ENCODE results near the gene SERPINB1. TPM values are rescaled to one million over a fixed set of nuclear protein-coding genes. Genes with fewer than 3 reads are reported as not detected.

SERPINB1 gene
- total and polyA plus RNA-seq, 9 of the 15 experiments (the other 6 are each of a cell fraction or from before 2014, with no cell fraction given): 33.9 to 108 (median 63.8) TPM

DNA sequence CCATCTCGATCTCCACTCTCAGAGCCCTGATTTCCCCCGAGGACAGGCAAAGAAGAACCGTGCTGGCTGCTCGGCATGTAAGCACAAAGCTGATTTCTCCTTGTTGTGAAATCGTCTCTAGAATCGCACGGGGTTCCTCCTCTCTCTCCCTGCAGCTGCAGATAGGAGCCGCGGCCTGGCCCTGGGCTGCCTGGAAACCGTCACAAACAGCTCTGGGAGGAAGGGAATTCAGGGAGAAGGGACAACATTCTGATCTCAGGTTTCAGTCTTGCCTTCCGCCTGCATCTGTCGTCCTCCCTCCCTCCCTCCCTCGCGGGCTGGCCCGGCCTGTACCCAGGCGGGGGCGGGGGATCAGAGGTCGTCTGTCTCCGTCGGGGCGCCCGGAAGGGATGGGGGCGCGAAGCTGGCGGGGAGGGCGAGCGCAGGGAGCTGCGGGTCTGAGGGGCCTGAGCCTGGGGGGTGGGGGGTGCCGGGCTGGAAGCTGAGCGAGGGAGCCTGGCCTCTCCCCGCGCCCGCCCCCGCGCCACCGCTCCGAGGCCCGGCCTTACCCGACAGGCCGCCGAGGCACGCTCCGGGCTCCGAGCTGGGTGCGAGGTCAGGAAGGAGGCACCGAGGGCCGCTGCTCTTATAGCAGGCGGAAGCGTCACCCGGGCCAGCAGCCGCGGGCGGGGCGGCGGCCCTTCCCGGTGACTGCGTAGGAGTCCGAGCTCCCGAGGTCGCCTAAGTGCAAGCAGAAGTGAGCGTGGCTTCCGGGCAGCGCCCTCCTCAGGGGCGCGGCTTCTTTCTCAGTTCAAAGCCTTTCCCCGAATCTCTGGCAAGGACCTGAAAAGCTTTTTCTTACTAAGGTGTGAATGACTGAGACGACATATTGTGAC, at the start of gene SERPINB1 (continued):
- TF ChIP-seq CEBPG (CRISPR knock-in tag; IDR thresholded peaks at IDR 0.05): peak; percentile 98
- TF ChIP-seq CEBPG (tag; conservative IDR thresholded peaks at IDR 0.05 in 1 of 2, IDR thresholded peaks at IDR 0.05 in 1 of 2): peak; percentile 95 to 96
- TF ChIP-seq EP400 (IDR thresholded peaks at IDR 0.05): peak; percentile 71
- TF ChIP-seq, protein P1, sequence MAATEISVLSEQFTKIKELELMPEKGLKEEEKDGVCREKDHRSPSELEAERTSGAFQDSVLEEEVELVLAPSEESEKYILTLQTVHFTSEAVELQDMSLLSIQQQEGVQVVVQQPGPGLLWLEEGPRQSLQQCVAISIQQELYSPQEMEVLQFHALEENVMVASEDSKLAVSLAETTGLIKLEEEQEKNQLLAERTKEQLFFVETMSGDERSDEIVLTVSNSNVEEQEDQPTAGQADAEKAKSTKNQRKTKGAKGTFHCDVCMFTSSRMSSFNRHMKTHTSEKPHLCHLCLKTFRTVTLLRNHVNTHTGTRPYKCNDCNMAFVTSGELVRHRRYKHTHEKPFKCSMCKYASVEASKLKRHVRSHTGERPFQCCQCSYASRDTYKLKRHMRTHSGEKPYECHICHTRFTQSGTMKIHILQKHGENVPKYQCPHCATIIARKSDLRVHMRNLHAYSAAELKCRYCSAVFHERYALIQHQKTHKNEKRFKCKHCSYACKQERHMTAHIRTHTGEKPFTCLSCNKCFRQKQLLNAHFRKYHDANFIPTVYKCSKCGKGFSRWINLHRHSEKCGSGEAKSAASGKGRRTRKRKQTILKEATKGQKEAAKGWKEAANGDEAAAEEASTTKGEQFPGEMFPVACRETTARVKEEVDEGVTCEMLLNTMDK (IDR thresholded peaks at IDR 0.05; ENCODE audit: borderline replicate concordance, insufficient read depth, low read depth, low read length, poor library complexity, severe bottlenecking): peak; percentile 70
- TF ChIP-seq HDGF (IDR thresholded peaks at IDR 0.05): no peak
- TF ChIP-seq KLF16 (IDR thresholded peaks at IDR 0.05): peak; percentile 71; the same call in 1 of the 2 replicates
- TF ChIP-seq MYNN (IDR thresholded peaks at IDR 0.05): peak; percentile 68
- TF ChIP-seq MYNN (CRISPR knock-in tag; IDR thresholded peaks at IDR 0.05): no peak
- TF ChIP-seq, protein P2, sequence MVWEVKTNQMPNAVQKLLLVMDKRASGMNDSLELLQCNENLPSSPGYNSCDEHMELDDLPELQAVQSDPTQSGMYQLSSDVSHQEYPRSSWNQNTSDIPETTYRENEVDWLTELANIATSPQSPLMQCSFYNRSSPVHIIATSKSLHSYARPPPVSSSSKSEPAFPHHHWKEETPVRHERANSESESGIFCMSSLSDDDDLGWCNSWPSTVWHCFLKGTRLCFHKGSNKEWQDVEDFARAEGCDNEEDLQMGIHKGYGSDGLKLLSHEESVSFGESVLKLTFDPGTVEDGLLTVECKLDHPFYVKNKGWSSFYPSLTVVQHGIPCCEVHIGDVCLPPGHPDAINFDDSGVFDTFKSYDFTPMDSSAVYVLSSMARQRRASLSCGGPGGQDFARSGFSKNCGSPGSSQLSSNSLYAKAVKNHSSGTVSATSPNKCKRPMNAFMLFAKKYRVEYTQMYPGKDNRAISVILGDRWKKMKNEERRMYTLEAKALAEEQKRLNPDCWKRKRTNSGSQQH (CRISPR knock-in tag; IDR thresholded peaks at IDR 0.05): no peak
- TF ChIP-seq AFF4 (CRISPR knock-in tag; IDR thresholded peaks at IDR 0.05): peak; percentile 93
- peak; percentile 78 for TF ChIP-seq ARID1B (IDR thresholded peaks at IDR 0.05)
- peak; percentile 100 for TF ChIP-seq RBFOX2 (IDR thresholded peaks at IDR 0.05; ENCODE audit: low read depth, low read length)
- TF ChIP-seq KDM4B (IDR thresholded peaks at IDR 0.05; ENCODE audit: borderline replicate concordance in 2 of 2, low read depth in 1 of 2): peak in 1 of 2 experiments; percentile 83; a peak in 1 of 4 replicates
- 0 out of 2 replicates have a peak, but pooled peaks have one; percentile 59 for TF ChIP-seq TEAD2 (tag; IDR thresholded peaks at IDR 0.05)
- TF ChIP-seq POLR2G (IDR thresholded peaks at IDR 0.05; ENCODE audit: low read depth, low read length): peak; percentile 99
- peak; percentile 86; the same call in 1 of the 2 replicates for TF ChIP-seq ZNF766 (CRISPR knock-in tag; conservative IDR thresholded peaks at IDR 0.05)
- TF ChIP-seq ZNF584 (CRISPR knock-in tag; IDR thresholded peaks at IDR 0.05; ENCODE audit: low read depth): no peak
- TF ChIP-seq CHD1 (IDR thresholded peaks at IDR 0.05; ENCODE audit: low read length): peak; percentile 29
- TF ChIP-seq ELF2 (CRISPR knock-in tag; IDR thresholded peaks at IDR 0.05): peak; percentile 86
- TF ChIP-seq ZNF589 (CRISPR knock-in tag; IDR thresholded peaks at IDR 0.05; ENCODE audit: low read depth): peak; percentile 94
